ENCODE measurements around the gene IKZF2.

The IKZF2 gene

GRCh38 chr2:212949786-212950185, 201.6 kb downstream of the IKZF2 start:
- TF ChIP-seq EZH2phosphoT487 (IDR thresholded peaks at IDR 0.05; ENCODE audit: low read length) = no peak
- TF ChIP-seq EZH2 (optimal IDR thresholded peaks at IDR 0.05; ENCODE audit: low read depth, low read length) = no peak
- no peak for TF ChIP-seq CTCF (IDR thresholded peaks at IDR 0.05; ENCODE audit: low read length)
- Histone ChIP-seq H3K36me3 (replicated peaks; ENCODE audit: insufficient read depth, low read length) (no peaks in the 10 kb centered on the region), H3K27me3 (replicated peaks; ENCODE audit: insufficient read depth, low read length) (no peaks in the 10 kb centered on the region), H3K9me3 (replicated peaks; ENCODE audit: insufficient read depth, low read length) (no peaks in the 10 kb centered on the region), H3K79me2 (ENCODE audit: low read length) (no peaks in the 10 kb centered on the region), H2AFZ (ENCODE audit: low read length) (no peak overlapping the region), H4K20me1 (ENCODE audit: insufficient read depth, low read length) (no peaks in the 10 kb centered on the region), H3K9me2 (replicated peaks; ENCODE audit: insufficient read depth, low read length) (no peaks in the 10 kb centered on the region), H3K4me2 (ENCODE audit: low read depth, low read length) (no peak overlapping the region), H3K4me3 (ENCODE audit: low read length) (no peak overlapping the region), H3F3A (ENCODE audit: insufficient read depth, low read length) (no peaks in the 10 kb centered on the region), H3K4me1 (ENCODE audit: low read length) (no peaks in the 10 kb centered on the region), H3K9ac (ENCODE audit: low read length) (no peak overlapping the region), H3K27ac (ENCODE audit: low read length) (no peak overlapping the region)
- DNase-seq = no peak

Data from MM.1S (cell line).